H1 (cell line): ENCODE results near the gene TEX10. TPM values are rescaled to one million over a fixed set of nuclear protein-coding genes. Genes with fewer than 3 reads are reported as not detected.

Source experiments
- BACH1 ChIP-seq: IDR thresholded peaks from 2 replicates; pipeline ENCODE4 v1.6.1; 2012; ENCODE audit warnings: low read length, improper control_type of control experiment
- HDAC6 ChIP-seq: IDR thresholded peaks from one replicate; pipeline ENCODE4 v1.7.1; 2012; ENCODE audit warnings: low read depth, mild to moderate bottlenecking, inconsistent platforms, low read length, moderate library complexity
- MAFK ChIP-seq: IDR thresholded peaks from 2 replicates; pipeline ENCODE4 v1.6.1; 2012; ENCODE audit warnings: low read depth, mild to moderate bottlenecking, improper control_type of control experiment, low read length
- RNF2 ChIP-seq: fragments of 200-900, 300-1000 bp; sonication (generic); IDR thresholded peaks from 2 replicates; pipeline ENCODE4 v1.7.1; 2016; ENCODE audit warnings: borderline replicate concordance, low read depth, mild to moderate bottlenecking, antibody characterized with exemption, low read length; ENCODE audit not compliant: poor library complexity, severe bottlenecking; ENCODE audit errors: missing control alignments
- SP2 ChIP-seq: IDR thresholded peaks from 2 replicates; pipeline ENCODE4 v1.6.1; 2012; ENCODE audit warnings: mild to moderate bottlenecking, low read length, inconsistent platforms
- SUZ12 ChIP-seq: fragments of 200-600 bp; sonication (generic); IDR thresholded peaks from 2 replicates; pipeline ENCODE4 v1.6.1; 2012; ENCODE audit warnings: mild to moderate bottlenecking, inconsistent platforms, low read length, moderate library complexity, mixed read lengths
- TAF7 ChIP-seq: optimal IDR thresholded peaks from 2 replicates; pipeline ENCODE3; 2011; ENCODE audit warnings: low read depth, mild to moderate bottlenecking, inconsistent platforms, low read length, moderate library complexity, borderline replicate concordance
- ZNF274 ChIP-seq: IDR thresholded peaks from 2 replicates; pipeline ENCODE4 v1.7.0; 2012; ENCODE audit warnings: low read length, borderline replicate concordance; ENCODE audit errors: extremely low read depth
- polyA plus RNA-seq, 7 experiments: library from polyadenylated mRNA; depleted of rRNA in 3 of 7; stranded (reverse) in 5 of 7; unstranded in 2 of 7; fragments of >200 nt in 5 of 7; fragments of 200-250 nt in 2 of 7; gene quantifications; 1 replicate in 5 of 7; 2 replicates in 1 of 7; 4 replicates in 1 of 7; pipeline versions ENCODE4 v1.2.1 to v1.2.3, GENCODE V29; 2011 to 2013; ENCODE audit warnings: missing spikeins in 2 of 7, mixed read lengths in 2 of 7
- total RNA-seq: library from RNA; stranded (reverse); fragmentation: NEBNext Ultra II Directional; extraction: Animal tissue kit (Norgen Biotek cat#: 25700); gene quantifications from 2 replicates; pipeline ENCODE4 v1.2.1, GENCODE V29; 2021
- TF ChIP-seq, protein P1 (sequence below): fragments of 300-600 bp; sonication (generic); IDR thresholded peaks from 2 replicates; pipeline ENCODE4 v1.7.1; 2012; ENCODE audit warnings: low read length, moderate library complexity, mild to moderate bottlenecking, inconsistent platforms; ENCODE audit not compliant: insufficient replicate concordance

The TEX10 gene
- total and polyA plus RNA-seq, 2 of the 8 experiments (the other 6 are each of a cell fraction or from before 2014, with no cell fraction given) = 46.9 to 81.0 TPM

DNA sequence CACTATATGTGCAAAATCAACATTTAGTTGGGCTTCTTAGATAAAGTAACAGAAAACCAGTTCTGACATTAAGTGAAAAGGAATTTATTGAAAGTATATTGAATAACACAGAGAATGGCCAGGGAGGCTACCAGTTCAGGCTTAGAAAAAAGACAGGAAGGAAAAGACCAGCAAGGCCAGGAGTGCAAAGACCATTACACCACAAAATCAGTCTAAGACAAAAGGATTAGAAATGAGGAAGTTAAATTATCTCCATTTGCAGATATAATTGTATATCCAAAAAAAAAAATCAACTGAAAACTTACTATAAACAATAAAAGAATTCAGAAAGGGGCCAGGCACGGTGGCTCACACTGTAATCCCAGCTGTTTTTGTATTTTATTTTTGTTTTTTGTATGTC, 4.8 kb upstream of the TEX10 start (continued):
- TF ChIP-seq, protein P1, sequence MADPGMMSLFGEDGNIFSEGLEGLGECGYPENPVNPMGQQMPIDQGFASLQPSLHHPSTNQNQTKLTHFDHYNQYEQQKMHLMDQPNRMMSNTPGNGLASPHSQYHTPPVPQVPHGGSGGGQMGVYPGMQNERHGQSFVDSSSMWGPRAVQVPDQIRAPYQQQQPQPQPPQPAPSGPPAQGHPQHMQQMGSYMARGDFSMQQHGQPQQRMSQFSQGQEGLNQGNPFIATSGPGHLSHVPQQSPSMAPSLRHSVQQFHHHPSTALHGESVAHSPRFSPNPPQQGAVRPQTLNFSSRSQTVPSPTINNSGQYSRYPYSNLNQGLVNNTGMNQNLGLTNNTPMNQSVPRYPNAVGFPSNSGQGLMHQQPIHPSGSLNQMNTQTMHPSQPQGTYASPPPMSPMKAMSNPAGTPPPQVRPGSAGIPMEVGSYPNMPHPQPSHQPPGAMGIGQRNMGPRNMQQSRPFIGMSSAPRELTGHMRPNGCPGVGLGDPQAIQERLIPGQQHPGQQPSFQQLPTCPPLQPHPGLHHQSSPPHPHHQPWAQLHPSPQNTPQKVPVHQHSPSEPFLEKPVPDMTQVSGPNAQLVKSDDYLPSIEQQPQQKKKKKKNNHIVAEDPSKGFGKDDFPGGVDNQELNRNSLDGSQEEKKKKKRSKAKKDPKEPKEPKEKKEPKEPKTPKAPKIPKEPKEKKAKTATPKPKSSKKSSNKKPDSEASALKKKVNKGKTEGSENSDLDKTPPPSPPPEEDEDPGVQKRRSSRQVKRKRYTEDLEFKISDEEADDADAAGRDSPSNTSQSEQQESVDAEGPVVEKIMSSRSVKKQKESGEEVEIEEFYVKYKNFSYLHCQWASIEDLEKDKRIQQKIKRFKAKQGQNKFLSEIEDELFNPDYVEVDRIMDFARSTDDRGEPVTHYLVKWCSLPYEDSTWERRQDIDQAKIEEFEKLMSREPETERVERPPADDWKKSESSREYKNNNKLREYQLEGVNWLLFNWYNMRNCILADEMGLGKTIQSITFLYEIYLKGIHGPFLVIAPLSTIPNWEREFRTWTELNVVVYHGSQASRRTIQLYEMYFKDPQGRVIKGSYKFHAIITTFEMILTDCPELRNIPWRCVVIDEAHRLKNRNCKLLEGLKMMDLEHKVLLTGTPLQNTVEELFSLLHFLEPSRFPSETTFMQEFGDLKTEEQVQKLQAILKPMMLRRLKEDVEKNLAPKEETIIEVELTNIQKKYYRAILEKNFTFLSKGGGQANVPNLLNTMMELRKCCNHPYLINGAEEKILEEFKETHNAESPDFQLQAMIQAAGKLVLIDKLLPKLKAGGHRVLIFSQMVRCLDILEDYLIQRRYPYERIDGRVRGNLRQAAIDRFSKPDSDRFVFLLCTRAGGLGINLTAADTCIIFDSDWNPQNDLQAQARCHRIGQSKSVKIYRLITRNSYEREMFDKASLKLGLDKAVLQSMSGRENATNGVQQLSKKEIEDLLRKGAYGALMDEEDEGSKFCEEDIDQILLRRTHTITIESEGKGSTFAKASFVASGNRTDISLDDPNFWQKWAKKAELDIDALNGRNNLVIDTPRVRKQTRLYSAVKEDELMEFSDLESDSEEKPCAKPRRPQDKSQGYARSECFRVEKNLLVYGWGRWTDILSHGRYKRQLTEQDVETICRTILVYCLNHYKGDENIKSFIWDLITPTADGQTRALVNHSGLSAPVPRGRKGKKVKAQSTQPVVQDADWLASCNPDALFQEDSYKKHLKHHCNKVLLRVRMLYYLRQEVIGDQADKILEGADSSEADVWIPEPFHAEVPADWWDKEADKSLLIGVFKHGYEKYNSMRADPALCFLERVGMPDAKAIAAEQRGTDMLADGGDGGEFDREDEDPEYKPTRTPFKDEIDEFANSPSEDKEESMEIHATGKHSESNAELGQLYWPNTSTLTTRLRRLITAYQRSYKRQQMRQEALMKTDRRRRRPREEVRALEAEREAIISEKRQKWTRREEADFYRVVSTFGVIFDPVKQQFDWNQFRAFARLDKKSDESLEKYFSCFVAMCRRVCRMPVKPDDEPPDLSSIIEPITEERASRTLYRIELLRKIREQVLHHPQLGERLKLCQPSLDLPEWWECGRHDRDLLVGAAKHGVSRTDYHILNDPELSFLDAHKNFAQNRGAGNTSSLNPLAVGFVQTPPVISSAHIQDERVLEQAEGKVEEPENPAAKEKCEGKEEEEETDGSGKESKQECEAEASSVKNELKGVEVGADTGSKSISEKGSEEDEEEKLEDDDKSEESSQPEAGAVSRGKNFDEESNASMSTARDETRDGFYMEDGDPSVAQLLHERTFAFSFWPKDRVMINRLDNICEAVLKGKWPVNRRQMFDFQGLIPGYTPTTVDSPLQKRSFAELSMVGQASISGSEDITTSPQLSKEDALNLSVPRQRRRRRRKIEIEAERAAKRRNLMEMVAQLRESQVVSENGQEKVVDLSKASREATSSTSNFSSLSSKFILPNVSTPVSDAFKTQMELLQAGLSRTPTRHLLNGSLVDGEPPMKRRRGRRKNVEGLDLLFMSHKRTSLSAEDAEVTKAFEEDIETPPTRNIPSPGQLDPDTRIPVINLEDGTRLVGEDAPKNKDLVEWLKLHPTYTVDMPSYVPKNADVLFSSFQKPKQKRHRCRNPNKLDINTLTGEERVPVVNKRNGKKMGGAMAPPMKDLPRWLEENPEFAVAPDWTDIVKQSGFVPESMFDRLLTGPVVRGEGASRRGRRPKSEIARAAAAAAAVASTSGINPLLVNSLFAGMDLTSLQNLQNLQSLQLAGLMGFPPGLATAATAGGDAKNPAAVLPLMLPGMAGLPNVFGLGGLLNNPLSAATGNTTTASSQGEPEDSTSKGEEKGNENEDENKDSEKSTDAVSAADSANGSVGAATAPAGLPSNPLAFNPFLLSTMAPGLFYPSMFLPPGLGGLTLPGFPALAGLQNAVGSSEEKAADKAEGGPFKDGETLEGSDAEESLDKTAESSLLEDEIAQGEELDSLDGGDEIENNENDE = no peak
- TF ChIP-seq SP2 (no peak), SUZ12 (no peak), TAF7 (no peak), HDAC6 (no peak), RNF2 (no peak), ZNF274 (no peak), MAFK (no peak), BACH1 (no peak)
